GM18508 (cell line): Measurements from ENCODE around the gene PDE11A.
"Not testable (repeated sequence)": the region's sequence is repeated elsewhere in the genome, so short reads cannot be mapped to it uniquely, and the experiment has no call there.

Source experiments
- ATAC-seq: cut with Tn5 transposase; IDR thresholded peaks from one replicate; pipeline ENCODE4 v1.9.1; 2021; ENCODE audit warnings: moderate number of reproducible peaks; ENCODE audit not compliant: insufficient read depth, unreplicated experiment

Gene PDE11A

DNA sequence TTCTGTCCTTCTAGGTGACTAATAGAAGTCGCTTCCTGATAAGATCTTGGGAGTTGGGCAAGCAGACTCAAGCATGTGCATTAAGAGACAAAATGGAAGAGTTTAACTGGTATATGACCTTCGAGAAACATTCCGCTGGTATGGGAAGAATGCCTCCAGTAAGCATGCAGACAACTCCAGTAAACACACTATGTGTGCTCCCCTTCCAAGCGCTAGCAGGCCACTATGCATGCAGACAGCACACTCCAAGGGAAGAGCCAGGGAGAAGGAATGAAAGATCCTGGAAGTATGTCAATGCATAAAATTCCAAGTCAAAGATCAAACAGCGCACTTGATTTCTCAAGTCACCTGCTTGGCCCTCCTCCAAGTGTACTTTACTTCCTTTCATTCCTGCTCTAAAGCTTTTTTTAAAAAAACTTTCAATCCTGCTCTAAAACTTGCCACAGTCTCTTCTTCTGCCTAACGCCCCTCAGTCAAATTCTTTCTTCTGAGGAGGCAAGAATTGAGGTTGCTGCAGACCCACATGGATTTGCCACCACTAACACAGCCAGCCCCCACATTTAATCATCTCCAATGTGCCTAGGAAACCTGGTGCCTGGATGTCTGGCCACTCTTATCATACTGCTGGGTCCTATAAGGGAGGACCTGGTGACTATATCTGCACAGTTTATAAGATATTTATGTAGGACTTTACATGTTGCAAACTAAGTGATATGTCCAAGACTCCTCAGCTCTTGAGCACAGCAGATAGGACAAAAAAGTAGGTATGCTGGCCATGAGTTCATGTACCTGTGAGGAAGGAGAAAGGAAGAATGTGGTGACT is 239.8 kb downstream of the PDE11A start:
- ATAC-seq: no peak

DNA sequence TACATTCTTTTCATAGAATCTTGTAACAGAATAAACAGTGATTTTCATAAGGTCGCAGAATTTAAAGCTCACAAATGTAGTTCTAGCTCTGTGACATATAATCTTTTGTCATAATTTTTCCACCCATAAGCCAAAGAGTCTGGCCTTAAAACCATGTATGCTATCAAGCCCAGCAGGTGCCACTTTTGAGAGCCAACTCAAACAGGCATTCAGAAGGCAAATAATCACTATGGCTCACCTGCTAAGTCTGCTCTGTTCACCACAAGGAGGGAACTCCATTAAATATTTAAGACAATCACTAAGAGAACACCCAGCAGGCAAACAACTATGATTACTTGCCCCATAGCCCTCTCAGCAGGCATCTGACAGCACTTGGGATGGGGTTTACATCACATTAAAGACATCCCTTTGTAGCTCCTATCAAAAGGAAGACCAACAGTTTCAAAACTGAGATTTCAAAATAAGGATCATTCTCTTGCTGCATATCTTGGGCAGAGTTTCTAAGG is 241.6 kb downstream of the PDE11A start:
- ATAC-seq: no peak

DNA sequence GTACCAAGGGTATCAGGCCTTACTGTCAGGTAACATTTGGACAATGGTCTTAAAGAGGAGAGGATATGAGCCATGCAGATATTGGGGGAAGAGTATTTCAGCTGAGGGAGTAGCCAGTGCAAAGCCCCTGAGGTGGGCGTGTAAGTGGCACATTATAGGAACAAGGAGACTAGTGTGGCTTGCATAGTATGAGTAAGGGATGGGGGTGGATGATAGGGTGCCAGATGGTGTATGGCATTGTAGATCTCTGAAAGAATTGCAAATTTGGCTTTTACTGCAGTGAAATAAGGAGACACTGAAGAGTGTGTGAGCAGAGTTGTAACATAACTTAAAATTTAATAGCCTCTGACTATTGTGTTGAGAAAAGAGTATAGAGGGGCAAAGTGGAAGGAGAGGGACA is 244.0 kb downstream of the PDE11A start:
- no peak for ATAC-seq

DNA sequence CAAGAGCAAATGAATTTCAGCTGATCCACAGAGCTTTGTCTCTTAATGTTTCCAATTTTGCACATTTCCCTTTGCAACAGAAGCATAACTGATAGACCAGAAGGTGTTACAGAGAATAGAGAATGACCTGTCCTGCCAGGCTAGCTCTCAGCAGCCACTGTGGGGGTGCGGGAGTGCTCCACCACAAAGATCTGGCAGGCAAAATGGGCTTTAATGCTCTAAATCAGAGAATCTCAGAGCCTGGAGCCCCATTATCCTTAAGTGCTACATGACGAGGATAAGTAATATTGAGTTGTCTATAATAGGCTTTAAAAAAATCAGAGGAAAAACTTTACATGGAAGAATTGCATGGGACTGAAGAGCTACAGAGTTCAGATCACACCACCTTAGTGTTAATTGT is 245.7 kb downstream of the PDE11A start:
- no peak for ATAC-seq

DNA sequence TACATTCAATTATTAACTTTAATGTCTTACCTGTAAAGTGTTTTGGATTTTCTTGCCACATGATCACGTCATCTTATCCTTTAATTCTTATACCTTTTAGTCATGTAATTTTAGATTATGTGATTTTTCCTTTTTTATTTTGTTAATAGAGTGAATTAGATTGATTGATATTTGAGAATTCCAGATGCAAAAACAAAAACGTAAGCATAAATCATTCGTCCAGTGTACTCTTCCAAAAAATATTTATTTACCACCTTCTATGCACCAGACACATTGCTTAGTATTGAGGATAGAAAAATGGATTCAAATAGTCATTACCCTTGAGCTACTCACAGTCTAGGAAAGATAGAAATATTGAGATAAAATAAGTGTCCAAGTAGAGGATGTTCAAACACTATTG is 249.6 kb downstream of the PDE11A start:
- no peak for ATAC-seq

DNA sequence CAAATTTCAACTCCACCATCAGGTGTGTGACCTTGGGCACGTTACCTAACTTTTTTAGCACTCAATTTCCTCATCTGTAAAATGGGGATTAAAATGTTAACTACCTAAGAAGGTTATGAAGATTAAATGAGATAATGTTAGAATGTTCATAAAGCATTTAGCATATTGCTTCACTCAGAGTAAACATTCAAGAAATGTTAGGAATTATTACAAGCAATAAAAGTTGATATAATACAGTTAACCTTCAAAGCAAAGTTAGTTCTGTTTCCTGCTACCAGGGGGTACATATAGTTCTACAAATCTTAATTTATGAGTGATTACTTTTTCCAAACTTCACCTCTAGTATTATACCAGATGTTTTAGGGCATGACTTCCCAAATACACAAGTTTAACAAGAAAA is 254.2 kb downstream of the PDE11A start:
- no peak for ATAC-seq

DNA sequence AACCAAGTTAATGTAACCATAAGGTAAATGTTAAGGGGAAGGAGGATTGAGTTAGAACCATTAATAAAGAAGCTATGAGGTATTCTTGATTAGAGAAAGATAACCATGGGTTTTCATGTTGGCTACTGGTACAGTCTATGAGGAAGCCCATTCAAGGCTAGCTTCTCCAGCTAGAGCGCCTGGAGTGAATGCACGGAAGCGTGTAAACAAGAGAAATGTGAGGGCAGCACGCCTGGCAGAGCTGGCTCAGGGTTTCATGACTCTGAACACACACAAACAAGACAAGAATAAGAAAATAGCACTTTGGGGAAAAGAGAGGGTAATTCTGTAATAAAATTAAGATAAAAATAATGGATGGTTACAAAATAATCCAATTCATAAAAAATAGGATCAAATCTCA is 255.3 kb downstream of the PDE11A start:
- no peak for ATAC-seq

DNA sequence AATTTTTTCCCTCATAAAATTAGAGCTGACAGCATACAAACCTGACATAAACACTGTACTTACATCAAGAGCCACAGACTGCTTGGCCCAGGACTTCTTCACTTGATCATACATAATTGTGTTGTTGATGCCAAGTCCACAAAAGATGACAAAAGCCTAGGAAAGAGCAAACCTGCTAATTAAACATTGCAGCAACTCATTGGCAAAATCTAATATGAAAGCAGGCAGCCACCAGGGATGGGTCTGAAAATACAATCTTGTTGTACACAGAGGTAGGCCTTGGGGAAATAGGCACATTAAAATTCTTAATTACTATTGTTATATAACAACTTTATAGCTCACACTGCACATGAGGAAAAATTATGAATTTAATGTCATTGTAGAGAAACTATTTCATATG is 255.8 kb downstream of the PDE11A start:
- ATAC-seq: no peak

DNA sequence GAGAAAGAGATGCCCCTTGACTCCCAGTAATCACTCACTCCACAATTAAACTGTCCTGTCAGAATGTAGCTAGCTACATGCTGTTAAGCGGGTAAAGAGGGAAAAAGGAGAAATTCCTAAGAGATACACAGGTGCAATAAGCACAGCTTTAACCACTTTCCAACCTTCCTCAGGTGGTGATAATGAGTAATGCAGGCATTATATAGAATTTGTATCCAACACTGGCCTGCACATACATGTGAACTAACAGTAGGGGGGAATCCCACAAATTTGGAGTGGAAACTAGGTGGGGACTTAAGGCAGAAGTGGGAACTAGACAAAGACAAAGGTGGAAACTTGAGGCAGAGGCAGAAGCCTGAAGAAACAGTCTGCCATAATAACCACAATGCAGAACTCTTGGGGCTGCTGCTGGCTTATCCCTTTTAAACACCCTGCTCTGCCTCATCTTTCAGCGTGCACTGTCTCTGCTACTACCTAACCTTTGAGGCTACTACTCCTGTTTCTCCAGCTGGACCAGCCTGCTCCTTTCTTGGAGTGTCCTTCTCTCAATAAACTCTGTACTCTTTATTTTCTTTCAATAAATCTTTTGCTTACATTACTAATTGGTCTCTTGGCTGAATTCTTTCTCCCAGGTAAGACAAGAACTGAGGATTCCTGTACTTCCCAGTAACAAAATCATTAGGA is 259.7 kb downstream of the PDE11A start:
- no peak for ATAC-seq

DNA sequence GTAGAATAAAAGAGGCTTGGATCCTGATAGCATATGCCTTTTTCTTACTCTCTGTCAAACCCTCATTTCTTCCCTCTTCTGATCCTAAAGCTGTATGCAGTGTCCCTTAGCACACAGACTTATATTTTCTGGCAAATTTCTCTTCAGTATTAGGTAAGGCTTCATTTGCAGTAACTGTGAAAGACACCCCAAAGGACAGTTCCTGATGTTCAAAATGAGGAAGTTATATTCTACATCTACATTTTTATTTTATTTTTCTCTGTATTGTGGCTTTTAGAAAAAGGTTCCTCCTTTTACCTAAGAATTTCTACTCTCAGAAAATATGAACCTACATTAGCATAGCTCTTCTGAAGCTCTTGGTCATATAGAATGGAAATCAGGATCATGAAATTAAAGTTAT is 261.7 kb downstream of the PDE11A start:
- no peak for ATAC-seq

DNA sequence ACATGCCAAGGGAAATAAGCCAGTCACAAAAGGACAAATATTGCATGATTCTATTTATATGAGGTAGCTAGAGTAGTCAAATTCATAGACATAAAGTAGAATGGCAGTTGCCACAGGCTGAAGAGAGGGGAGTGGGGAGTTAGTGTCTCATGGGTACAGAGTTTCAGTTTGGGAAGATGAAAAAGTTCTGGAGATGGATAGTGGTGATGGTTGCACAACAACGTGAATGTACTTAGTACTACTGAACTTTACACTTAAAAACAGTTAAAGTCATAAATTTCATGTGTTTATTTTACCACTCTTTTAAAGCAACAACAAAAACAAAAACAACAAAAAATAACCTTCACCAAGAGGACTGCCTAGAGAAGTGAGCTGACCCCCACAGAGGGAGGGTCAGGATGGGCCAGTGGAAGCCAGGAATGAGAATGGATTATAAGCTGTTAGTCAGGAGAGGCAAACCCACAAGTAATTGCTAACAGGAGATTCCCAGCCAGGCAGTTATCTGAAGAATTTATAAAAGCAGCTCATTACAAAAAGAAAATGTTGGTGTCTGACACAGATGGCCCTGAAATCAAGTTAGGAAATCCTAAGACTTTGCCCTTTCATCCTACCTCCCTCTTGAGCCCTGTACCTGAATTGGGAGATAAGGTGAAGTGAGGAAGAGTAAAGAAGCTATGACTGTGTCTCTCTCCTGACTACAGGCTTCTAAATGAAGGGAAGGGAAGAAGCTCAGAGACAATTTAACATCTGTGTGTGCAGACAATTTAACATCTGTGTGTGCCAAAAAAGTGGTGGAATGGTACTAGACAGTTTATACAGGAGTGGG is 263.4 kb downstream of the PDE11A start:
- ATAC-seq: no peak

DNA sequence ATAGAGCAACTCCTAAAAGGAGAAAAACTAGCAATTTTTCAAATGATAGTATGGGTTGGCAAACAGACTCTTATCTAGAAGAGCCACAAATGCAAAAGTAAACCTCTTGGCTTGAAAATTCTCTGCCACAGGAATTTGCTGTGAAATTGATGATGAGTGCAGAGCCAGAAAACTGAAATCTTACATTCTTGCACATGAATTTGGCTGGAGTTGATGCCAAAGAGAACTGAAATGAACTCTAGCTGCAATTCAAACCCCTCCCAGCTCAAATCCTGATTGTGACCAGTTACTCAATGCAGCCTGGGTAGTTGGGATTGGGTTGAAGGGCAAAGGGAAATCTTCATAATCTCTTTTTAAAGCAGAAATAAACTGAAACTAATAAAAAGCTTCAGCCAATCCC is 266.6 kb downstream of the PDE11A start:
- no peak for ATAC-seq

DNA sequence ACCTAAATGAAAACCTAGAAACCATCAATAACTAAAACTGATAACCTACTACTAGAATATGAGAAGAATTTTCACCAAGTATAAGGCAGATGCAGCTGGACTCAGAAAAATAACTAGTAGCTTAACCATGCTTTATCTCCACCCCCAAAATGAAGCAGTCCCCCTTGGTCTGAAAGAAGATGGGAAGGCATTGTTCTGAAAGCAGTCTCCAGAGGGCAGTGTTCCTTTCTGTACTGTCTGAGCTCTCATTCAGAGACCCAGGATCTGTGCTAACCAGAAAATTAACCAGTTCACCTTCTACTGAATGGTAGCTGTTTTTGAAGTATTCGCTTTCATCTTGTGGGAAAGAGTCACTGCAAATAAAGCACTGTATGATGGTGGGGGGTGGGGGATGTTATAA is 273.0 kb downstream of the PDE11A start:
- no peak for ATAC-seq

DNA sequence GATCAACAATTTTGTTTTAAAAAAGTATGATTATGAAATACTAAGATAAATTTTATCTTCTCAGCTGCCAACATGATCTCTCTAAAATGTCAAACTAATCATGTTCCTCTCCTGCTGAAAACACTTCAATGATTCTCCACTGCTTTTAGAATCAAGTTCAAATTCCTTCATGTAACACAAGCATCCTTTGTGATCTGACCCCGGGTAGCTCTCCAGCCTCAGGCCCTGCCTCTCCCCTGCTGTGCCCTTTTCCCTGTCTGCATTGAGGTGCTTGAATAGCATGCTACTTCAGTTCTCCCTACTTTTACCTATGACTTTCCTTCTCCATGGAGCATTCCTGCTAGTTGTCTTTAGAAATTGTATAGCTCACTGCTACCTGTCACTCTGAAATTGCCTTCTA is 274.8 kb downstream of the PDE11A start:
- ATAC-seq: no peak

DNA sequence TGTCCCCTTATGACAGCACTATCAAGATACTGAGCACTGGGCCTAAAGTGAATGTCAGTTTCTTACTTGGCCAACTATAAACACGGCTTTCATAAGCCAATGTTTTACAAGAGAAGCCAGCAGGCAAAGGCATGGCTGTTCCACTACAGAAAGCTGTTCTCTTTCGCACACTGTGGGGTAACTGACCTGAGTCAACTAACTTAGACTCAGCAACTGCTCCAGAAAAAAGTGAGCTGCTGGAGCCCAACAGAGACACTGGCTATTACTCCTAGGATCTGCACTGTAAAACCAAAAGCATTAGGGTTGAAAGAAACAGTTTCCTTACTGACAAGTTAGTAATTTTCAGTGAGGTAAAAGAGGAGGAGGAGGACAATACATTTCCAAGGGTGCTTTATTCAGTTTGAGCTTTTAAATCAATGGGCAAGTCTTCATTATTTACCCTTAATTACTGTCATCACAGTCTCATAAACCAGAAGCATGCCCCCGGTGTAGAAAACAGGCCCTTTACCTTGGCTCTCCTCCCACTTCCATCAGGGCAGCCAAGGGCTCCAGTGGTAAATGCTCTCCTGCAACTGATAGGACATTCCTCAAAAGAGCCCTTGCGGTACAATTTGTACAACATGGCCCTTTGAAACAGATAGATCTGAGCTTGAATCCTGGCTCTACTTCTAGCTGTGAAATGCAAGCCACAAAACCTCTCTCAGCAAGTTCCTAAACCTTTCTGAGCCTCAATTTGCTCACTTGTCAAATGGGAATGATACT is 275.7 kb downstream of the PDE11A start:
- no peak for ATAC-seq

DNA sequence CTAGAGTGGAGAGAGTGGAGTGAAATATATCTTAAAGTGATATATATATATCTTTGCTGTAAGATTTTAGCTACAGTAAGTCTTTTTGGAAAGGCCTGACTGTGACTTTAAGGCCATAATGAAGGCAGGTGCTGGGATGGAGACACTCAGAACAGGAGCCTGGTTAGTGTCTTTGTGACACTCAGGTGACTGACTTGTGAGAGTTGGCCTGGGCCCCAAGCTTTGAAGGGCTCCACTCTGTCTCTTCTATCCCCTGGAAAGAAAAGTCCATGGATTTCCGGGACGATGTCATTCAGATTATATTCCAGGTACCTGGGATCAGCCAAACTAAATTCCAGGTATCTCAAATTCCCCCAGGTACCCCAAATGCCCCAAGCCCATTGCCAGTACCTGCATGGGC is 276.6 kb downstream of the PDE11A start:
- ATAC-seq: no peak

DNA sequence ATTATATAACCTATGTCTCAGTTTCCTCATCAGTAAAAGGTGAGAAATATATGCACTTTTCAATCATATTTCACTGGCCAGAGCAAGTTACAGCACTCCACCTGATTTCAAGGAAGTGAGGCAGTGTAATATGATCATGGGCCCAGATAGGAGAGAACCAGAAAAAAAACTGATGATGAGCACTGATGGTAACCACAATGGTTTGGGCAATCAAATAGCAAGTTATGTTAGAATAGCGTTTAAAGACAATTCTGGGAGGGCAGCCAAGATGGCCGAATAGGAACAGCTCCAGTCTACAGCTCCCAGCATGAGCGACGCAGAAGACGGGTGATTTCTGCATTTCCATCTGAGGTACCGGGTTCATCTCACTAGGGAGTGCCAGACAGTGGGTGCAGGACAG is 287.4 kb downstream of the PDE11A start:
- not testable (repeated sequence) for ATAC-seq

DNA sequence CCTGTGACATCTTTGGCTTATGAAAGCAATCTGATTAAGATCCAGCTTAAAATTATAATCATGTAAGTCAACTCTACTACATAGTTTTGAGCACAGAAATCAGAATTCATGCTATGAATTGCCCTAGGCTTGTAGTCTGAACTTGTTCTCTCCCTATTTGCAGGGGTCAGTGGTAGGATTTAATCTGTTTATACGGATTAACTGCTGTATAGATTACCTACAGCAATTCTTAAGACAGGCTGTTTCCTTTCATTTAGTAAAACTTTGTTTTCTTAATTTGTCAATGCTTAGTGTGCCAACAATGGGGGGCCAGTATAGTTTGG is 287.9 kb downstream of the PDE11A start:
- ATAC-seq: no peak

DNA sequence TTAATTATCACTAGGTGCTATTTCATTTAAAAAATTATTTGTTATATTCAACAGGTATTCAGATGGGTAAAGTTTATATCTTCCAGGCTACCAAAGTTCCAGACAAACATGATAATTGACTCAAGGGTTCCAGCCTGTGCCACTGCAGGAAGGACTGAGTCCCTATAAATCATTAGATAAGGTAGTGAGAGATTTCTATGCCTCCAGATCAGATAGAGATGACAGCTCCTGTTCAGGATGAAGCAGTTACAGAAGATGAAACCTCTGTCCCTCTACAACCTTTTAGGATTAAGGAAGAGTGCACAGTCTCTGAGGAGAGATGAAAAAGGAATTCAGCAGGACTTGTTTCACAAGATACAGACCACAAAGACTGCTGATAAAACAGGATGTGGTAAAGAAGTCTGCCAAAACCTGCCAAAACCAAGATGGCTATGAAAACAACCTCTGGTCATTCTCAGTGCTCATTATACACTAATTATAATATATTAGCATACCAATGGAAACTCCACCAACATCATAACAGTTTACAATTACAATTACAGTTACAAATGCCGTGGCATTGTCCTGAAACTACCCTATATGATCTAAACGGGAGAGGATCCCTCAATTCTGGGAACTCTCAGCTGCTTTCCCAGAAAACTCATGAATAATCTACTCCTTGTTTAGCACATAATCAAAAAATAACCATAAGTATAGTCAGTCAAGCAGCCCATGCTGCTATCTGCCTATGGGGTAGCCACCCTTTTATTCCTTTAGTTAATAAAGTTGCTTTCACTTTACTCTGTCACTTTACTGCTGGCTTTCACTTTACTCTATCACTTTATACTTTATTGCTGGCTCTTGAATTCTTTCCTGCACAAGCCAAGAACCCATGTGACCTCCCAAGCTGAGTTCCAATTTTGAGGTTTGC is 288.5 kb downstream of the PDE11A start:
- peak; percentile 91 for ATAC-seq
